HG03159 (cell line): ENCODE results near the gene KIF26A.

Source experiments
- ATAC-seq: cut with Tn5 transposase; IDR thresholded peaks from one replicate; pipeline ENCODE4 v1.9.1; 2021; ENCODE audit warnings: mild to moderate bottlenecking, moderate library complexity; ENCODE audit not compliant: unreplicated experiment

KIF26A gene

DNA sequence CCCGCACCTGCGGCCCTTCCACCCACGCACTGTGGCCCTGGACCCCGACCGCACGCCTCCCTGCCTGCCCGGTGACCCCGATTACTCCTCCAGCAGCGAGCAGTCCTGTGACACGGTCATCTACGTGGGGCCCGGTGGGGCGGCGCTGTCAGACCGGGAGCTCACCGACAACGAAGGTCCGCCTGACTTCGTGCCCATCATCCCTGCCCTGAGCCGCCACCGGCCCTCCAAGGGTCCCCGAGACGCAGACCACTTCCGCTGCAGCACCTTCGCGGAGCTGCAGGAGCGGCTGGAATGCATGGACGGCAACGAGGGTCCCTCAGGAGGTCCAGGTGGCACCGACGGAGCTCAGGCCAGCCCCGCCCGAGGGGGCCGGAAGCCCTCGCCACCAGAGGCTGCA lies 36.7 kb downstream of the KIF26A start:
- no peak for ATAC-seq

DNA sequence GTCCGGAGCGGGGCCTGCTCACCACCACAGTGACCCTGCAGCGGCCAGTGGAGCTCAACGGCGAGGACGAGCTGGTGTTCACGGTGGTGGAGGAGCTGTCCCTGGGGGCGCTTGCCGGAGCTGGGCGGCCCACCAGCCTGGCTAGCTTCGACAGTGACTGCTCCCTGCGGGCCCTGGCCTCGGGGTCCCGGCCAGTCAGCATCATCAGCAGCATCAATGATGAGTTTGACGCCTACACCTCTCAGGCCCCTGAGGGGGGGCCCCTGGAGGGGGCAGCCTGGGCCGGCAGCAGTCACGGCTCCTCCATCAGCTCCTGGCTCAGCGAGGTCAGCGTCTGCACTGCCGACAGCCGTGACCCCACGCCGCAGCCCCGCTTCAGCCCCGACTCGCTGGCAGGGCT lies 37.4 kb downstream of the KIF26A start:
- no peak for ATAC-seq

DNA sequence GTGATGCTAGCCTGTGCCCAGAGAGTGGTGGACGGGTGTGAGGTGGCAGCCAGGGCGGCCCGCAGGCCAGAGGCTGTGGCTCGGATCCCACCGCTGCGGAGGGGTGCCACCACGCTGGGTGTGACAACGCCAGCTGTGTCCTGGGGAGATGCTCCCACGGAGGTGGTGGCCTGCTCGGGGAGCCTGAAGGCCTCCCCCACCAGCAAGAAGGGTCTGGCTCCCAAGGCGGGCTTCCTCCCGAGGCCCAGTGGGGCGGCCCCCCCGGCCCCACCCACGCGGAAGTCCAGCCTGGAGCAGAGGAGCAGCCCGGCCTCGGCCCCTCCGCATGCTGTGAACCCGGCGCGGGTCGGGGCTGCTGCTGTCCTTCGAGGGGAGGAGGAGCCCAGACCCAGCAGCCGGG lies 38.2 kb downstream of the KIF26A start:
- no peak for ATAC-seq

DNA sequence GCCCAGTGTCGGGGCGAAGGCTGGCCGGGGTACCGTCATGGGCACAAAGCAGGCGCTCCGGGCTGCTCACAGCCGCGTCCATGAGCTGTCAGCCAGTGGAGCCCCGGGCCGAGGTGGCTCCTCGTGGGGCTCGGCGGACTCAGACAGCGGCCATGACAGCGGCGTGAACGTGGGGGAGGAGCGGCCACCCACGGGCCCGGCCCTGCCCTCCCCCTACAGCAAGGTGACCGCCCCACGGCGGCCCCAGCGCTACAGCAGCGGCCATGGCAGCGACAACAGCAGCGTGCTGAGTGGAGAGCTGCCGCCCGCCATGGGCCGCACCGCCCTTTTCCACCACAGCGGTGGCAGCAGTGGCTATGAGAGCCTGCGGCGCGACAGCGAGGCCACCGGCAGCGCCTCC lies 39.0 kb downstream of the KIF26A start:
- no peak for ATAC-seq

DNA sequence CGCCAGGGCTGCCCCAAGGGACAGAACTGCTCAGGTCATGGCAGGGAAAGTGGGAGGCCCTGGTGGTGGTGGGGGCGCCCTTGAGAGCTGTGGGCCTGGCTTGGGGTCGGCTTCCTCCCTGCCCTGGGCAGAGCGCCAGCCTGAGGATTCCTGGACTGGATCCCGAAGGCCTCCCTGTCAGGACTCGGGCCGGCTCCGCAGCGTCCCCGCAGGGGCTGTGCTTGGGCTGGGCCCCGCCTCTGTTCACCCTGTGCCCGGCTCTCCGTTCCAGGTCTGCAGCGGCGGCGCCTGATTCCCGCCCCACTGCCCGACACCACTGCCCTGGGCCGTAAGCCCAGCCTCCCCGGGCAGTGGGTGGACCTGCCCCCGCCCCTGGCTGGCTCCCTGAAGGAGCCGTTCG lies 39.9 kb downstream of the KIF26A start:
- ATAC-seq = no peak

DNA sequence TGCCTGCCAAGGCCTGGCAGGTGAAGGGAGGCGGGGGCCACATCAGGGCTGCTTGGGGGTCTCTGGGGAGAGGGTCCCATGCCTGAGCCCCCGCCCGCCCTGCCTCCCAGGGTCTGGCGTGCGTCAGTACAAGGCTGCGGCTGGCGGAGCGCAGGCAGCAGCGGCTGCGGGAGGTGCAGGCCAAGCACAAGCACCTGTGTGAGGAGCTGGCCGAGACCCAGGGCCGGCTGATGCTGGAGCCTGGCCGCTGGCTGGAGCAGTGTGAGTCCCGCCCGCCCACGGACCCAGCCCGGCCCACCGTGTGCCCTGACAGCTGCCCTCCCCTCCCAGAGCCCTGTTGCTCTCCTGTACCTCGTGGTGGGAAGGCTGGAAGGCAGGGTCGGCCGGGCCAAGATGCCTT lies 40.7 kb downstream of the KIF26A start:
- no peak for ATAC-seq

DNA sequence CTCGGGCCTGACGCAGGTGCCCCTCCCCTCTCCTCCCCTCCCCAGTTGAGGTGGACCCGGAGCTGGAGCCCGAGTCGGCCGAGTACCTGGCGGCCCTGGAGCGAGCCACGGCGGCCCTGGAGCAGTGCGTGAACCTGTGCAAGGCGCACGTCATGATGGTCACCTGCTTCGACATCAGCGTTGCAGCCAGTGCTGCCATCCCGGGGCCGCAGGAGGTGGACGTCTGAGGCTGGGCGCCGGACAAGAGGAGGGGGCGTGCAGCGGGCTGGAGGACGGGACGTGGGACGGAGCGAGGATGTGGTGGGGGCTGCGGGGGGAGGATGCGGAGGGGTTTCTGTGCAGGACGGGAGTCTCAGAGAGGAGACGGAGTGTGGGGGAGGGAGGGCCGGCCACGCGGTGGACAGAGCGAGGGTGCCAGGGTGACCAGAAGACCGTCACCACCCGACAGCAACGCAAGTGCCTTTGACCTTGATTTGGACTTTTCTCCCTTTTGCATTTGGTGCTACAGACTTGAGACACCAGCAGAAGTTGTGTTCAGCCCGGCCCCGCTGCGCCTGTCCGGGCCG lies 41.3 kb downstream of the KIF26A start:
- no peak for ATAC-seq

DNA sequence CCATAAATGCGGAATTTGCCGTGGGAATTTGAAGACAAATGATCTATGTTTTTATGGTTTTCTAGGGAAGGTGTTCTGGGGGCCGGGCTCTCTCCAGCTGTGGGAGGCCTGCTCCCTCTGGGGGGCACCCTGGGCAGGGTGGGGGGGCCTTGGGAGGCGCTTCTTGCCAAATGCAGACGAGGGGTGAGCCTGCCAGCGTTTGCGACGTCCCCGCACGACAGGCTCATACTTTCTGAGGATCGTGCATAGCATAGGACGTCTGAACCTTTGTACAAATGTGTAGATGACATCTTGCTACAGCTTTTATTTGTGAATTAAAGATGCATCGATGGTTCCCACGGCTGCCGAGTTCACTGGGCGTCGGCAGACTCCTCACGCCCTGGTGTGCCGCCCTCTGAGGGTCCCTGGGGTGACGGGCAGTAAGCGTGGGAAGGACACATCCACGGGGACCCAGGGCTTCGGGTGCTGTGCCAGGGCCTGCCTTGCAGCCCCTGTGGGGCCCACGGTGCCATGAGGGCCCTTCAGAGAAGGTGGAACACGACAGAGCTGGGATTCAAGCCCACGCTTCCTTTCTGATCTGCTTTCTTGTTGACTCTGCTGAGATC lies 42.3 kb downstream of the KIF26A start:
- ATAC-seq = no peak

DNA sequence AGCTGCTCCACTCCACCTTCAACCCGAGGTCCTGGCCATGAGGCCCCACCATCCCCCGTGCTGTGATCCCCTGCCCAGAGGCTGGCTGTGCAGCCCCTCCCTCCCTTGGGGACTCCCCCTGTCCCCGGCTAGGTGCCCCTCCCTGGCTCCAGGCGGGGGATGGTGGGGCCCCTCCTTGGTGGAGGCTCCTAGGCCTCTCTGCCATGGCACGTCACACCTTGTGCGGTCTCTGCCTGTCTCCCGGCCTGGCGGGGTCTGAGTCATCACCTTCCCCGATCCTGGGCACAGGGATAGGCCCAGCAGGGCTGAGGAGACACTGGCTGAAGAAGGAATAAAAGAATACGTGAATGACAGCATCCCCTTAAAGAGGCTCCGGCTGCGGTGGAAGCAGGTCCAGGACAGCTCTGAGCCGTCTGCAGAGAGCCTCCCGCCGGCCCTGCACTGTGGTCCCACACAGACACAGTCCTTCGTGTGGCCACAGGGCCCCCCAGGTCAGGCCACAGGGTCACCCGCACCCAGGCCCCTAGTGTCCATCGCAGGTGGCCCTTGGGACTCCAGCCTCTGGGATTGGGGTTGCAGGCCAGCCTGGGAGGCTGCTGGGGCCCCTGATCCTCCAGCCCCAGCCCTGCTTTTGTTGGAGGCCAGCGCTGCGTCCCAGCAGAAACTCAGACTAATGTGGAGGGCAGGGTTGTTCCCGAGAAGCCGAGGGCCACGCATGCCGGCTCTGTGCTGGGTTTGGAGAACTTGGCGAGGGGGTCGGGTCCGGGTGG lies 43.6 kb downstream of the KIF26A start:
- ATAC-seq = no peak

DNA sequence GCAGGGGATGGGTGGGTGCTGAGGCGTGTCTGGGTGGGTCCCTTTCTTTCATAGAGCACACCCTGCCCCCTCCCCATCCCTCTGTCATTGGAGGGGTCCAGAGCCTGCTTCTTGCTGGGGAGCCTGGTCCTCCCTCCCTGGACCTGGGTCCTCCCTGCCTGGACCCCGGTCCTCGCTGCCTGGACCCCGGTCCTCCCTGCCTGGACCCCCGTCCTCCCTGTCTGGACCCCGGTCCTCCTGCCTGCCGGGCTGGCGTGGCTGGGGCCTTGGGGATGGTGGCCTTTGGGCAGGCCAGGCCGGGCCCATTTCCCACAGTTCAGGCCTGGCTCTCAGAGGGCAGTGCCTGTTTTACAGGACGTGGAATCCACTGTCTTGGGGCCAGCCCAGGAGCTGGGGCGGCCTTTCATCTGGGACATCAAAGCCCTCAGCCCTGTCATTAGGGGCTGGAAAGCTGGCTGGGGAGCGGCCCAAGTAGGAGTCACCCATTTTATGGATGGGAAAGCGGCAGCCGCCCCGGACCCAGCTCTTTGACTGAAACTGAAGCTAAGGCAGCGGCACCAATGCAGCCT lies 44.6 kb downstream of the KIF26A start:
- no peak for ATAC-seq

DNA sequence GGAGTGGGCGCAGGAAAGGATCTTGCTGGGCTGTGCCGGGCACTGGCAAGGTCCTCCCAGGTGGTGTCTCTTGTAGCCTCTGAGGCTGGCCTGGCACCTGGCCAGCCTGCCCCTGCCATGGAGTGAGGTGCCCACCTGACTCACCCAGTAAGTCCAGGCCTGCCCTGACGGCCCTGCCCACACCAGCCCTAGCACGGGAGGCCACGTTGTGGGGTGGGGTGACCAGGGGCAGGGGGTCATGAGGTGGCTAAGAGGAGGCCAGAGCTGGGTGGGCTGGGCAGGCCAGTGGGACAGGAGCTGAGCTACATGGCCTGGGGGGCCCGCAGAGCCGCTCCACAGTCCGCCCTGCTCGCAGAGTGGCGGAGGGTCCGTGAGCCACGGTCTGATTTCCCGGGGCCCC lies 45.4 kb downstream of the KIF26A start:
- no peak for ATAC-seq

DNA sequence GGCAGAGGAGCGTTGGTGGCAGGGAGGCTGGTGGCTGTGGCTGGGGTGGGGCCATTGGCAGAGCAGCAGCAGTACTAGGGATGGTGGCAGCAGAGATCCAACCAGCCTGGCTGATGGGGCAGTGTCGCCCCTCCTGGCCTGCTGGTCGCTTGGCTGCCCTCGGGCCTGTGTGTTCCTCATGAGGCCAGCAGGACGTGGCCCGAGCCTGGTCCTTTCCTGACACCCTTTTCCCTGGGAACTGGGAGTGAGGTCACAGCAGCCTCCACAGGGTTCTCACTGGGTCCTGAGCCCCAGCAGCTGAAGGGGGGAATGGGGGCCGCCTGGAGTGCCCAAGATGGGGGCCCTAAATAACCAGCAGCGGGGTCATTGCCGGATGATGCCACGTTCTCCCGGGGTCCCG lies 46.1 kb downstream of the KIF26A start:
- no peak for ATAC-seq

DNA sequence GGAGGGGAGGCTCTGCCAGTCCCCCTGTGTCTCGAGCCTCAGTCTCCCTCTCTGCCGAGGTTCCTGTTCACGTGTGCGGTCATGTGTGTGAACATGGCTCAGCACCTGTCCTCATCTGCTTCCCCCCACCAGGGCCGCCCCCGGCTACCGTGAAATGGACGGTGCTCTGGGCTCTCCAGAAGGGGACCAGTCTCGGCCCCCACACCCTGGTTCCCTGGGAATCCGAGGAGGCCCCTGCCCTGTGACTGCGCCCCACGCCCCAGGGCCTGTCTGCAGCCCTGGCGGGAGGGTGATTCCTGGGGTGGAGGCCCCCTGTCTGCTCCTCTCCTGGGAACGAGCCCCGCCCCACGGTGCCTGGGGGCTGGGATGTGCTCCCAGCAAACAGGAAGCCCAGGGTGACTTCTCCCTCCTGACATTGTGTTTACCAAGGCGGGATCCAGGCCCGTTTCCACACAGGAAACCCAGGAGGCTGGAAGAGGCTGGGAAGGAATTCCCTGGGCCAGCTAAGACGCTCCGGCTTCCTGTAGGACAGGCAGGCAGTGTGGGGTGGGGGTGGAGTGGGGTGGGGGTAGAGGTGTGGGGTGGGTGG lies 46.6 kb downstream of the KIF26A start:
- ATAC-seq = no peak

DNA sequence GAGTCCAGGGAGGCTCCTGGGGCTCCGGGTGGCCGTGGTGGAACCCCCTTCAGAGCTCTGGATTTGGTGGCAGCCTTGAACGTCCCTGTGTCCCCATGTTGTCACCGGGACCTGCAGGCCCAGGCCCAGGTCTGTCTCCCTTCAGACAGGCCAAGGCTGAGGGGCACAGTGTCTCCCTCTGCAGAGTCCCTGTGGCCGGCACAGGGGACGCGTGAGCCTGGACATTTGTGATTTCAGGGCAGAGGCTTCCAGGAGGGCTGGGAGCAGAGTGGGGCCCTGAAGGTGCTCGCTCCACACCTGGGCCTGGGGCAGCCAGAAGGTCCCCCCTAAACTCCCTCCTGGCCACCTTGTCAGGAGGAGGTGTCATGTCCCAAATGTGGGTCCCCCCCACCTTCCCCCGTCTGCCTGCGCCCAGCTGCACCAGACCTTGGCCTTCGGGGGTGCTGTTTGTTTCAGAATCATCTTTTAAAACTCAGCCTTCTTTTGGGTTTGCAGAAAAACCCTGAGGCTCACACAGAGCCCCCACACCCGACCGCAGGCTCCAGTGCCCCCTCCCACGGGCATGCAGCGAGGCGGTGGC lies 47.6 kb downstream of the KIF26A start:
- ATAC-seq = no peak

DNA sequence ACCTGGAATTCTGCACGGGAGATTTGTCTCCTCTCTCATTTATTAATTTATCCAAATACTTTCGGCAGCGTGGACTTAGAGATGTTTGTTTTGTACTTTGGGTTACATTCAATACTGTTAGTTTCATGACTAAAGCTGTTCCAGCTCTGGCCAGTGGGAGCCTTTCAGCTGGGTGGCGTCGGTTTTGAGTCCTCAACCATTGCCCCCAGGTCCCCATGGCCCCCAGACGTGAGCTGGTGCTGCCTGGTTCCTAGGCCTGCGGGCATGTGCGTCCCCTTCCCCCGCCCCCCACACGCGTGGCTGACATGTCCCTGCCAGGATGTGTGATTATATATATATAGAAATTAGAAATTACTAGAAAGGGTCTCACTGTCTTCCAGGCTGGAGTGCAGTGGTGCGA lies 48.2 kb downstream of the KIF26A start:
- no peak for ATAC-seq

DNA sequence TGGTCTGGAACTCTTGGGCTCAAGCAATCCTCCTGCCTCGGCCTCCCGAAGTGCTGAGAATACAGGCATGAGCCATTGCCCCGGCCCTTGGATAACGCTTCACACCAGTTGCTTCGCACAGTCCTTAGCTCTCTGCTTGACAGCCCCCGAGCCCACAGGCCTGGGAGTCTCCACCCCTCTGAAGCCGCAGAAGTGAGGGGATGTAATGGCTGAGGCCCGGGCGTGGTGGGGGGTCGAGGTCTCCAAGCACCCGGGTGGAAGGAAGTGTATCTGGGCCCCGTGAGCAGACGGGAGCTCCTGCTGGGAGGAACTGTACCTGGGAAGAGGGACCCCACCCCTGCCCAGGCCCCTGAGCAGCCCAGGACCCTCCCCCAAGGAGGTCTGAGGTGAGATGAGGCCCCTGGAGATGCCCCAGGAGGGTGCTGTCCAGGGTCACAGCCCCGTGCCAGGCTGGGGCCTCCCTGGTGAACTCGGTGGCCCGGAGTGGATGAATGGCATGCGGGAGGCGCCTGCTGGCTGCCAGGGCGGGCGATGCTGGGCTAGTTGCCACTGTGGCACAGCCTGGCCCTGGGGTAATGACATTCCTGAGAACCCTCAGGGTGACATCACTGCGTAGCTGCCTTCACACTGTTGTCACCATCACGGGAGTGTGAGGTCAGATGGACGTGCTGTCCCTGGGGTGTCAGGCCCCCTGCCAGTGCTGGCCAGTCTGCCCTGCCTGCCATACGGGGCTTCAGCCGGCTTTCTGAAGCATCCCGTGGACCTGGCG lies 48.9 kb downstream of the KIF26A start:
- no peak for ATAC-seq

DNA sequence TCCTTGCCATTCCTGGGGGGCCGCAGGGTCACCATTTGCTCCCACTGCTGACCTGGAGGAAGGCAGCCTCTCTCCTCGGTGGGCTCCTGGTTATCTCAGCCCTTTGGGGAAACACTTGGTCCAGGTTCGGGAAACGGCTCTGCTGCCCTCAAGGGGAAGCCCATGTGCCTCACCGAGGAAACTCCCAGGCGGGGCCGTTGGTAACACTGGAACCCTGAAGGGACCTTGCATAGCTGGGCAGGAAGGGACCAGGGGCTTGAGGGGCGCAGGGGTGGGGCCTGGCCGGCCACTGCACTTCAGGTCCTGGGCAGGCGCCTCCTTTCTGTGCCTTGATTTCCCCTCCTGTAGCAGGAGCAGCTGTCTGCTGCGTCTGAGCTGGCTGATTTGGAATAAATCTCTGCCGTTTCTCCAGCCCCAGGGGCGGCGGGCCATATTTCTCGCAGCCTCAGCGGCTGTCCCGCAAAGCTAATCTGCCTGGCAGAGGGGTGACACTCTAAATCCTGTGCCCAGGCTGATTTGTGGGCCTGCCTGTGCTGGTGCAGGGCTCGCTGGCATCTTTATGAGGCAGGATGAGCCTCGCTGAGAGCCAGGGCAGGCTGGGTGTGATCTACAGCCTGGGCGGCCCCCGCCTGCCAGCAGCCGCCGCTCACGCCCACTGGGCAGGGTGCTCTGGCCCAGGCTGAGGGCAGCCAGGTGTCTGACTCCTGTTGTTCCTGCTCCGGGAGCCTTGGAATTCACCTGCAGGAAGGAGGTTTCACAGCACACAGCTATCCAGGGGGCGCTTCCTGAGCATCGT lies 49.7 kb downstream of the KIF26A start:
- no peak for ATAC-seq

DNA sequence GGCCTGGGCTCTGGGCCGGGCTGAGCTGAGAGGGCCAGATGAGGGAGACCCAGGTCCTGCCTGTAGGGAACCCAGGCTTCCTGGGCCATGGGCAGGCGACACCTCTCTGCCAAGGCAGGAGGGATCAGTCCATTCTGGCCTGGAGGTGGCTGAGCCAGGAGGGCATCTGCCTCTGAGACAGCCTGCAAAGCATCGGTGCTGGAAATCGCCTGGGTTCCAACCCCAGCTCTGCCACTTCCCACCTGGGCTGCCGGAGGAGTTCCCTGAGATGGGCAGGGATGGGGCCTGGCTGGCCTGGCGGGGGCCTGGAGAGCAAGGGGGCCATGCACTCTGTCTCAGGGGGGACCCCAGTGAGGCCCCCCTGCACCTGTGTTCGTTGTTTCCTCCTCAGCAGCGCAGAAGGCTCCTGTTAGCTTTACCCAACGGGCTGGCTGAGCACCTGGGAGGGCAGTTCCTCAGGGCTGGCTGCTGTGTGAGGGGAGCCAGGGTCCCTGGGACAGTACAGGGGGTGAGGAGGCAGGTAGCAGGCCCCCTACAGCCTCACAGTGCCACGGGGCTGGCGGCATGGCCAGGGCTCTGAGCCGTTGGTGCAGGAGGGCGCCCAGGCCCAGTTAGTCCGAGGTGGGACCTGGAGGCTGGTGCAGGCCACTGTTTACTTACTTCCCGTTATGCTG lies 50.5 kb downstream of the KIF26A start:
- ATAC-seq = no peak

DNA sequence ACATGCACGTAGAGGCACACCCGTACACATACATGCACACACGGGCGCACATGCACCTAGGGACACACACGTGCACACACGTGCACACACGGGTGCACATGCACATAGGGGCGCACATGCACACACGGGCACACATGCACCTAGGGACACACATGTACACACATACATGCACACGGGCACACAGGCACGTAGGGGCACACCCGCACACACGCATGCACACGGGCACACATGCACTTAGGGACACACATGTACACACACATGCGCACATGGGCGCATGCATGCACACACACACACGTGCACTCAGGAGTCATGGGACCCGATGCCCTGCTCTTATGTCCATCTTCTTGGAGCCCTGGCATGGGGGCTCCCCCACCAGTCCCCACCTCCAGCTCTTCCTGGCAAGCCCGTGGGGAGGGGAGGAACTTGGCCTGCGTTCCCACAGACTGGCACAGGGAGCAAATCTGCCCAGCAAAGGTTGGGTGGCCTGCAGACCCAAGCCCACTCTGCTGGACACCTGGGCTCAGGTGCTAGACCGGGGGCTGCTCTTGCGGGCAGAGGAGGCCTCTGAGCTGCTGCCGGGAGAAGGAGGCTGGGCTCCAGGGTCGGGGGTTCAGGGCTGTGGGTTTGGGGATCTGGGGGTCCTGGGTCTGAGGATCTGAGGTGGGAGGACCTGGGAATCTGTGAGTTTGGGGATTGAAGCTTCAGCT lies 51.4 kb downstream of the KIF26A start:
- no peak for ATAC-seq
